Measurements from ENCODE around the gene HS6ST1.

HS6ST1 gene

DNA sequence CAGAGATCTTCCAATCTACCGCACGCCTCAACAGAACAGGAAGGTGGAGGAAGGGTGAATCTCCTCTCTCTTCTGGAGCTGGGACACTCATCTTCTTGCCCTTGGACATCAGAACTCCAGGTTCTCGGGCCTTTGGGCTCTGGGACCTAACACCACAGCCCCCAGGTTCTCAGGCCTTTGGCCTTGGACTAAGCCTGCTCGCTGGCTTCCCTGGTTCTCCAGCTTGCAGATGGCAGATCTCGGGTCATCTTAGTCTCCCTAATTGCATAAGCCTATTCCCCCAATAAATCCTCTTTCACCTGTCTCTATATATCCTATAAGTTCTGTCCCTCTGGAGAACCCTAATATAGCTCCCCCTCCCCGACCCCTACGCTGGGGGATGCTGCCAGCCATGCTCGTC, 14.8 kb downstream of the HS6ST1 start:
- DNase-seq (ENCODE audit: low spot score), result no peak
- TF ChIP-seq, protein P1, sequence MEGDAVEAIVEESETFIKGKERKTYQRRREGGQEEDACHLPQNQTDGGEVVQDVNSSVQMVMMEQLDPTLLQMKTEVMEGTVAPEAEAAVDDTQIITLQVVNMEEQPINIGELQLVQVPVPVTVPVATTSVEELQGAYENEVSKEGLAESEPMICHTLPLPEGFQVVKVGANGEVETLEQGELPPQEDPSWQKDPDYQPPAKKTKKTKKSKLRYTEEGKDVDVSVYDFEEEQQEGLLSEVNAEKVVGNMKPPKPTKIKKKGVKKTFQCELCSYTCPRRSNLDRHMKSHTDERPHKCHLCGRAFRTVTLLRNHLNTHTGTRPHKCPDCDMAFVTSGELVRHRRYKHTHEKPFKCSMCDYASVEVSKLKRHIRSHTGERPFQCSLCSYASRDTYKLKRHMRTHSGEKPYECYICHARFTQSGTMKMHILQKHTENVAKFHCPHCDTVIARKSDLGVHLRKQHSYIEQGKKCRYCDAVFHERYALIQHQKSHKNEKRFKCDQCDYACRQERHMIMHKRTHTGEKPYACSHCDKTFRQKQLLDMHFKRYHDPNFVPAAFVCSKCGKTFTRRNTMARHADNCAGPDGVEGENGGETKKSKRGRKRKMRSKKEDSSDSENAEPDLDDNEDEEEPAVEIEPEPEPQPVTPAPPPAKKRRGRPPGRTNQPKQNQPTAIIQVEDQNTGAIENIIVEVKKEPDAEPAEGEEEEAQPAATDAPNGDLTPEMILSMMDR (IDR thresholded peaks at IDR 0.05; ENCODE audit: extremely low read depth, missing control alignments), result no peak

DNA sequence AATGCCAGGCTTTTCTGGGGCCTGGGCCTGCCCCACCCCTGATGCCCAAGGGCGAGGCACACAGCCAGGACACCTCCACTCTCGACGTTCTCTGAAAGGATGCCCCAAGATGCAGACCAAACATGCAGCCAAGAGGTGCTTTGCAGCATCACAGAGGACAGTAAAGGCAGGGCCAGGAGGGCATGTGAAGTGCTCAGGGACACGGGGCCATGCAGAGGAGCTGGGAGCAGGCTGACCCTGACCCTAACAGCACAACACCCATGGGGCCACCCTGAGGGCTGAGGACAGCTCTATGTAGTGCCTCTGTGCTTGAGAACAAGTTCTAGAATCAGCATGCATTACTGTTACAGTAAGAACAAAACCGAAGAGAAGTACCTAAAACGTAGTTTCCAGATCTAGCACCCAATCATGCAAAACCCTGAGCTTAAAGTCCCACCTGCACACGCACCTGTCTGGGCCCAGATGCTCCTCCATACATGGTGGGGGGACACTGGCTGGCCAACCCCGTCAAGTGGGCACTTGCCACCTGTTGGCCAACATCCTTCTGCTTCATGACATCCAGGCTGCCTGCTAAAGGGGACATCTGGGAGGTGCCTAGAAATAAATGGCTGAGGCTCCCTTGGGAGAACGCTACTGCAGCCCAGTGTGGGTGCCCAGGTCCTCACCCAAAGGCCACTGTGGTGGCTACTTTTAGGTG, 15.4 kb downstream of the HS6ST1 start:
- no peak for DNase-seq (ENCODE audit: low spot score)
- TF ChIP-seq, protein P1 (IDR thresholded peaks at IDR 0.05; ENCODE audit: extremely low read depth, missing control alignments), result no peak

DNA sequence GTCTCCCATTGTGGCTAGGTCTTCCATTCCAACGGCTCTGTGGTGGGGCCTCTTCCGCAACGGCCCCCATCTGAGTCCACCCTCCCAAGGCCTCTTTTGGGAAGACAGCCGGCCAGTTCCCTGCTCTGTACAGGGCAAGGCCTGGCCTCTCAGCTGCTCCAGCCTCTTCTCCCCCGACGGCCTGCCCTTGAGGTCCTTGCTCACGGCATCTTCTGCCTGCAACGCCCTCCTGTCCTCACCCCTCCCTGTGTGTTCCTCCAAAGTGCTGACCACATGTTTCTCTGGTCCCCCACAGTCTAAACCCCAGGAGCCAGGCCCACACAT, 16.0 kb downstream of the HS6ST1 start:
- no peak for DNase-seq (ENCODE audit: low spot score)
- TF ChIP-seq, protein P1 (IDR thresholded peaks at IDR 0.05; ENCODE audit: extremely low read depth, missing control alignments), result no peak

DNA sequence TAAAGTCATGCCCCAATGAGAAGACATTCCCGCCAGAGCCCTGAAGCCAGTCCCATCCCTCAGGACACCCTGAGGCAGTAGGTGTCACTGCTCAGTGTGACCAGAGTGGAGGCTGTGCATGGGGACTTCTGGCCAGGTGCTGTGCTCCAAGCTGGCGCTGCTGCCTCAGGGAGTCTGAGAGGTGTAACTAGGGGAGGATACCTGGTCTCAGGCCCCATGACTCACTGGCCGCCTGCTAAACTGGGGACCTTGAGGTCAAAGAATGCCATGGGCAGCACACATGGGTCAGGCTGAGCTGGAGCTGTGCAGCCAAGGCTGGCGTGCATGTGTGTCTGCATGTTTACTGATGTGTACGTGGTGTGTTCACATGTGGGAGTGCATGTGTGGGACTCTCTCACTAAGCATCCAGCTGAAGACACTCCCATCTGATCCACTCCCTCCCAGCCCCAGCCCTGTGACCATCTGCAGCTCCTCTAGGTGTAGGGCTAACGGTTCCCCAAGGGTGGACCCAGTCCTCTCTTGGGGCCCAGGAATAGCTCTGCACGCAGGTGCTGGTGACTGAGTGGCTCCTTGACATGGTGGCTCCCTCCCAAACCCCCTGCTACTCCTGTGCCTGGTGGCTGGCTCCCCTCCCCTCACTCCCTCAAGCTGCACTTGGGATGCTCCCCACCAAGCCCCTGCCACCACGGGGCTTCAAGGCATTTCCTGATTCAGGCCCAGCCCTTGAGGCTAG, 16.5 kb downstream of the HS6ST1 start:
- no peak for DNase-seq (ENCODE audit: low spot score)
- TF ChIP-seq, protein P1 (IDR thresholded peaks at IDR 0.05; ENCODE audit: extremely low read depth, missing control alignments), result no peak

DNA sequence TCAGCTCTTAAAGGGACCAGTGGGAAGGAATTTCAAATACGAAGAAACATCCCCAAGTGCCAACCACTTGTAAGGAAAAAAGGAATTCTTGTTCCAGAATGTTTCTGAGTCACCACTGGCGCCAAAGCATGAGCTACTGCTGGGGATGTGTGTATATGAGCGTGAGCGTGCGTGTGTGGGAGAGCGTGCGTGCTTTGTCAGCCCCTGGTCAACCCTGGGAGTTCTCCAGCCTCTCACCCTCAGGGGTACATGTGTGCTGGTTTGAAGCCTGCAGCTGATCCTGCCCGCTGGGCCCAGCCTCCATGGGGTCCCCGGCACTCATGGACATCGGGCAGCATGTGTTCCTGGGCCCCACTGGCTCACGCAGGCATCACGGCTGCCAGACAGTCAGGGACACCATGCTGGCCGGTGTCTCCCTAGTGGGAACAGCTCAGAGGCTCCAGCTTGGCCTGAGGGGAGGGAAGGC, 17.1 kb downstream of the HS6ST1 start:
- TF ChIP-seq, protein P1 (IDR thresholded peaks at IDR 0.05; ENCODE audit: extremely low read depth, missing control alignments), result no peak
- DNase-seq (ENCODE audit: low spot score), result no peak

DNA sequence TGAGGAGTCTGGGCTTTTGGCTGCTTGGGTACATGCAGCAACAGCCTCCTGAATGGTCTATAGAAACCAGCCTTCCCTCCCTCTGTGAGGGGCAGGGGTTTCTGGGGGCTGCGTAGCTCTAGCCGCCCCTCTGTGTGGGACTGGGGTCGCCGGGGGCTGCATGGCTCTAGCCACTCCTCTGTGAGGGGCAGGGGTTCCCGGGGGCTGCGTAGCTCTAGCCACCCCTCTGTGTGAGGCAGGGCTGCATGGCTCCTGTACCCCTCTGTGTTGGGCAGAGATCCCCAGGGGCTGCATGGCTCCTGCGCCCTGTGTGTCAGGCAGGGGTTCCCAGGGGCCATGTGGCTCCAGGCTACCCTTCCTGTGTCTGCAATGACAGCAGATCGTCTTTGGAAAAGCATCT, 17.6 kb downstream of the HS6ST1 start:
- no peak for DNase-seq (ENCODE audit: low spot score)
- TF ChIP-seq, protein P1 (IDR thresholded peaks at IDR 0.05; ENCODE audit: extremely low read depth, missing control alignments), result no peak
